HepG2 (cell line): ENCODE measurements around the gene HS2ST1. TPM values are rescaled to one million over a fixed set of nuclear protein-coding genes. Genes with fewer than 3 reads are reported as not detected.

ENCODE experiments used
- ATAC-seq: fragments of 200-7000 bp; cut with Tn5 transposase; 3 replicates; pipeline ENCODE4 v1.9.1; 2020; ENCODE audit warnings: mild to moderate bottlenecking, moderate library complexity
- BruUV-seq: library from RNA; stranded (reverse); fragments of 400-500 nt; replicated peaks from 2 replicates; lab custom pipeline; 2021; lab: Mats Ljungman, UMichigan
- CTCF ChIA-PET: fragments of 300-600 bp; formaldehyde crosslinking; extraction: SDS; loops from one replicate; lab custom pipeline; 2021; ENCODE audit warnings: low total read pairs, inconsistent platforms, low intra/inter-chr PET ratio; lab: Yijun Ruan, JAX
- POLR2A ChIA-PET: fragments of 350-600 bp; sonication (Branson Sonifier 250); formaldehyde crosslinking; loops from one replicate; lab custom pipeline; 2020; ENCODE audit warnings: antibody characterized with exemption, inconsistent platforms; lab: Yijun Ruan, JAX
- DNase-seq: peaks from one replicate; pipeline ENCODE4 v3.0.0-alpha.2; 2015; ENCODE audit warnings: low spot score
- FAIRE-seq: peaks from 3 replicates; lab custom pipeline; 2011; peaks lifted over from hg19 to GRCh38; lab: Jason Lieb, UNC
- H2AFZ ChIP-seq: one replicate; pipeline ENCODE4 v1.6.1; 2011; ENCODE audit warnings: low read length, inconsistent platforms
- H3K27ac ChIP-seq: fragments of 300-600 bp; 3 replicates; pipeline ENCODE4 v1.8.0; 2011; ENCODE audit warnings: mixed run types, mild to moderate bottlenecking, mixed read lengths, low read length, inconsistent platforms; ENCODE audit not compliant: insufficient read depth; ENCODE audit errors: extremely low read length
- H3K27me3 ChIP-seq, 2 experiments: fragments of 200-600 bp in 1 of 2; 2 replicates in 1 of 2; 3 replicates in 1 of 2; pipeline versions ENCODE4 v1.6.0 to v1.8.0; 2011; ENCODE audit warnings: low read length in 2 of 2, mild to moderate bottlenecking in 2 of 2, moderate library complexity in 2 of 2, inconsistent platforms in 1 of 2; ENCODE audit not compliant: insufficient read depth in 2 of 2, control insufficient read depth in 1 of 2
- H3K36me3 ChIP-seq, 2 experiments: fragments of 200-600 bp in 1 of 2; replicated peaks in 1 of 2; 2 replicates in 1 of 2; 3 replicates in 1 of 2; pipeline versions ENCODE4 v1.5.1 to v1.8.0; 2011; ENCODE audit warnings: low read length in 2 of 2, inconsistent platforms in 1 of 2; ENCODE audit not compliant: insufficient read depth in 2 of 2, control insufficient read depth in 1 of 2
- H3K4me1 ChIP-seq: 2 replicates; pipeline ENCODE4 v1.5.1; 2012; ENCODE audit warnings: low read length, inconsistent platforms; ENCODE audit not compliant: insufficient read depth
- H3K4me2 ChIP-seq: 2 replicates; pipeline ENCODE4 v1.6.0; 2011; ENCODE audit warnings: low read depth, low read length, inconsistent platforms
- H3K4me3 ChIP-seq, 3 experiments: fragments of 200-600 bp in 1 of 3; sonication (generic), shearing (Covaris generic) in 1 of 3; replicated peaks in 1 of 3; 2 replicates each; pipeline ENCODE4 v1.5.1; 2011 to 2016; ENCODE audit warnings: low read length in 3 of 3, inconsistent platforms in 2 of 3, low read depth in 2 of 3, mild to moderate bottlenecking in 2 of 3, control low read depth in 1 of 3, mixed read lengths in 1 of 3; ENCODE audit not compliant: insufficient read depth in 1 of 3
- H3K79me2 ChIP-seq: one replicate; pipeline ENCODE4 v1.6.1; 2011; ENCODE audit warnings: low read length, inconsistent platforms; ENCODE audit not compliant: insufficient read depth
- H3K9ac ChIP-seq: 2 replicates; pipeline ENCODE4 v1.6.0; 2011; ENCODE audit warnings: mild to moderate bottlenecking, low read depth, low read length, inconsistent platforms; ENCODE audit not compliant: insufficient read depth
- H3K9me3 ChIP-seq: 2 replicates; pipeline ENCODE4 v1.5.1; 2012; ENCODE audit warnings: mild to moderate bottlenecking, low read length
- H4K20me1 ChIP-seq: 2 replicates; pipeline ENCODE4 v1.6.0; 2011; ENCODE audit warnings: inconsistent platforms, mild to moderate bottlenecking, low read length, moderate library complexity; ENCODE audit not compliant: insufficient read depth
- TSC22D2 ChIP-seq: sonication (generic); formaldehyde crosslinking; IDR thresholded peaks from 2 replicates; pipeline ENCODE4 v1.5.1; 2020; ENCODE audit warnings: missing genetic modification reagents, mild to moderate bottlenecking, borderline replicate concordance
- in situ Hi-C: cut with HindIII; loops from 2 replicates; pipeline ENCODE4 v1.10.0; 2017; ENCODE audit warnings: low pct_unique_long_range_greater_than_20kb; ENCODE audit not compliant: extremely low pct_ligation_motif_present
- intact Hi-C: fragments of 100-400 bp; cut with micrococcal nuclease; formaldehyde crosslinking; loops from one replicate; pipeline ENCODE4 v1.10.0; 2022; ENCODE audit not compliant: unreplicated experiment
- polyA plus RNA-seq, 8 experiments: library from polyadenylated mRNA; depleted of rRNA in 3 of 8; stranded (reverse) in 7 of 8; unstranded in 1 of 8; fragments of >200 nt; fragmentation: Illumina TruSeq in 4 of 8; extraction: Trizol in 4 of 8; gene quantifications; 2 replicates each; pipeline versions ENCODE4 v1.2.1 to v1.2.3, GENCODE V29; 2011 to 2016; ENCODE audit warnings: low read depth in 4 of 8, missing spikeins in 1 of 8, mixed read lengths in 1 of 8; ENCODE audit not compliant: insufficient read depth in 1 of 8
- total RNA-seq, 5 experiments: library from RNA; depleted of rRNA; stranded (reverse); fragments of >200 nt; fragmentation: Illumina TruSeq; extraction: Trizol; gene quantifications; 2 replicates each; pipeline ENCODE4 v1.2.3, GENCODE V29; 2016; ENCODE audit warnings: low read depth in 1 of 5
- TF ChIP-seq, protein P1 (sequence below): IDR thresholded peaks from 2 replicates; pipeline ENCODE4 v1.6.1; 2016; ENCODE audit warnings: low read depth, control low read depth
- TF ChIP-seq, protein P2 (sequence below): sonication (generic); formaldehyde crosslinking; IDR thresholded peaks from 2 replicates; pipeline ENCODE4 v1.4.0; 2020; ENCODE audit warnings: missing genetic modification reagents

HS2ST1 gene
- total and polyA plus RNA-seq, 2 of the 13 experiments (the other 11 are each of a cell fraction or from before 2014, with no cell fraction given), result 22.1 to 58.7 TPM

- H3K9me3 ChIP-seq, result no peaks in the 10 kb centered on the region
- no peak overlapping the region for H3K9ac ChIP-seq
- DNase-seq (no peak), ATAC-seq (no peak), FAIRE-seq (no peak)
- H3K4me2 ChIP-seq, result no peak overlapping the region
- BruUV-seq, result no TSS peak
- intact Hi-C loops, result no loop called here
- no peak overlapping the region for H2AFZ ChIP-seq
- no peaks in the 10 kb centered on the region for H3K27me3 ChIP-seq
- H3K4me3 ChIP-seq, result no peak overlapping the region
- H3K36me3 ChIP-seq, result no peaks in the 10 kb centered on the region
- POLR2A ChIA-PET, result no interaction called here
- TF ChIP-seq TSC22D2, result no peak
- TF ChIP-seq, protein P1, sequence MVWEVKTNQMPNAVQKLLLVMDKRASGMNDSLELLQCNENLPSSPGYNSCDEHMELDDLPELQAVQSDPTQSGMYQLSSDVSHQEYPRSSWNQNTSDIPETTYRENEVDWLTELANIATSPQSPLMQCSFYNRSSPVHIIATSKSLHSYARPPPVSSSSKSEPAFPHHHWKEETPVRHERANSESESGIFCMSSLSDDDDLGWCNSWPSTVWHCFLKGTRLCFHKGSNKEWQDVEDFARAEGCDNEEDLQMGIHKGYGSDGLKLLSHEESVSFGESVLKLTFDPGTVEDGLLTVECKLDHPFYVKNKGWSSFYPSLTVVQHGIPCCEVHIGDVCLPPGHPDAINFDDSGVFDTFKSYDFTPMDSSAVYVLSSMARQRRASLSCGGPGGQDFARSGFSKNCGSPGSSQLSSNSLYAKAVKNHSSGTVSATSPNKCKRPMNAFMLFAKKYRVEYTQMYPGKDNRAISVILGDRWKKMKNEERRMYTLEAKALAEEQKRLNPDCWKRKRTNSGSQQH (CRISPR knock-in tag), result no peak
- TF ChIP-seq, protein P2, sequence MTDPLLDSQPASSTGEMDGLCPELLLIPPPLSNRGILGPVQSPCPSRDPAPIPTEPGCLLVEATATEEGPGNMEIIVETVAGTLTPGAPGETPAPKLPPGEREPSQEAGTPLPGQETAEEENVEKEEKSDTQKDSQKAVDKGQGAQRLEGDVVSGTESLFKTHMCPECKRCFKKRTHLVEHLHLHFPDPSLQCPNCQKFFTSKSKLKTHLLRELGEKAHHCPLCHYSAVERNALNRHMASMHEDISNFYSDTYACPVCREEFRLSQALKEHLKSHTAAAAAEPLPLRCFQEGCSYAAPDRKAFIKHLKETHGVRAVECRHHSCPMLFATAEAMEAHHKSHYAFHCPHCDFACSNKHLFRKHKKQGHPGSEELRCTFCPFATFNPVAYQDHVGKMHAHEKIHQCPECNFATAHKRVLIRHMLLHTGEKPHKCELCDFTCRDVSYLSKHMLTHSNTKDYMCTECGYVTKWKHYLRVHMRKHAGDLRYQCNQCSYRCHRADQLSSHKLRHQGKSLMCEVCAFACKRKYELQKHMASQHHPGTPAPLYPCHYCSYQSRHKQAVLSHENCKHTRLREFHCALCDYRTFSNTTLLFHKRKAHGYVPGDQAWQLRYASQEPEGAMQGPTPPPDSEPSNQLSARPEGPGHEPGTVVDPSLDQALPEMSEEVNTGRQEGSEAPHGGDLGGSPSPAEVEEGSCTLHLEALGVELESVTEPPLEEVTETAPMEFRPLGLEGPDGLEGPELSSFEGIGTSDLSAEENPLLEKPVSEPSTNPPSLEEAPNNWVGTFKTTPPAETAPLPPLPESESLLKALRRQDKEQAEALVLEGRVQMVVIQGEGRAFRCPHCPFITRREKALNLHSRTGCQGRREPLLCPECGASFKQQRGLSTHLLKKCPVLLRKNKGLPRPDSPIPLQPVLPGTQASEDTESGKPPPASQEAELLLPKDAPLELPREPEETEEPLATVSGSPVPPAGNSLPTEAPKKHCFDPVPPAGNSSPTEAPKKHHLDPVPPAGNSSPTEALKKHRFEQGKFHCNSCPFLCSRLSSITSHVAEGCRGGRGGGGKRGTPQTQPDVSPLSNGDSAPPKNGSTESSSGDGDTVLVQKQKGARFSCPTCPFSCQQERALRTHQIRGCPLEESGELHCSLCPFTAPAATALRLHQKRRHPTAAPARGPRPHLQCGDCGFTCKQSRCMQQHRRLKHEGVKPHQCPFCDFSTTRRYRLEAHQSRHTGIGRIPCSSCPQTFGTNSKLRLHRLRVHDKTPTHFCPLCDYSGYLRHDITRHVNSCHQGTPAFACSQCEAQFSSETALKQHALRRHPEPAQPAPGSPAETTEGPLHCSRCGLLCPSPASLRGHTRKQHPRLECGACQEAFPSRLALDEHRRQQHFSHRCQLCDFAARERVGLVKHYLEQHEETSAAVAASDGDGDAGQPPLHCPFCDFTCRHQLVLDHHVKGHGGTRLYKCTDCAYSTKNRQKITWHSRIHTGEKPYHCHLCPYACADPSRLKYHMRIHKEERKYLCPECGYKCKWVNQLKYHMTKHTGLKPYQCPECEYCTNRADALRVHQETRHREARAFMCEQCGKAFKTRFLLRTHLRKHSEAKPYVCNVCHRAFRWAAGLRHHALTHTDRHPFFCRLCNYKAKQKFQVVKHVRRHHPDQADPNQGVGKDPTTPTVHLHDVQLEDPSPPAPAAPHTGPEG, result no peak
- H3K79me2 ChIP-seq, result peaks cover 47% of the 10 kb centered on the region
- in situ Hi-C loops, result no loop called here
- H4K20me1 ChIP-seq, result no peaks in the 10 kb centered on the region
- CTCF ChIA-PET, result no interaction called here
- H3K27ac ChIP-seq, result no peak overlapping the region
- H3K4me1 ChIP-seq, result no peaks in the 10 kb centered on the region
Observed at GRCh38 chr1:87061742-87062156, 147.3 kb downstream of the HS2ST1 start.
